GM12891 (cell line): ENCODE results near the gene PRUNE2.

Experiments used
- POLR2A ChIP-seq: IDR thresholded peaks from 2 replicates; pipeline ENCODE4 v1.6.1; 2011; ENCODE audit warnings: low read depth, low read length, control low read depth
- SPI1 ChIP-seq: IDR thresholded peaks from 2 replicates; pipeline ENCODE4 v1.6.1; 2011; ENCODE audit warnings: low read depth, low read length, control low read depth
- TAF1 ChIP-seq: IDR thresholded peaks from 2 replicates; pipeline ENCODE4 v1.6.1; 2011; ENCODE audit warnings: low read depth, low read length, control low read depth

- no peak for TF ChIP-seq POLR2A
- TF ChIP-seq TAF1, result no peak
- no peak for TF ChIP-seq SPI1
Measured at GRCh38 chr9:76927540-76928240, 21.8 kb upstream of the PRUNE2 start.
